SK-N-SH treated with all-trans-retinoic acid at 6 μM for 48 hours (cell line): ENCODE measurements around the gene SNRPD3.

ENCODE experiments used
- ATAC-seq: fragments of 200-7000 bp; cut with Tn5 transposase; 3 replicates; pipeline ENCODE4 v1.9.1; 2020; ENCODE audit warnings: mild to moderate bottlenecking, moderate library complexity
- ARNTL ChIP-seq: fragments of 450-650 bp; formaldehyde crosslinking; IDR thresholded peaks from 2 replicates; pipeline ENCODE4 v1.5.0; 2020; ENCODE audit warnings: low read depth, mild to moderate bottlenecking, moderate library complexity, borderline replicate concordance
- BACH2 ChIP-seq: fragments of 250-450 bp; sonication (Bioruptor Pico); IDR thresholded peaks from 2 replicates; pipeline ENCODE4 v1.9.0; 2021; ENCODE audit warnings: mild to moderate bottlenecking, borderline replicate concordance
- CSDC2 ChIP-seq: fragments of 250-450 bp; sonication (Bioruptor Pico); IDR thresholded peaks from 2 replicates; pipeline ENCODE4 v1.5.0; 2020; ENCODE audit warnings: mild to moderate bottlenecking, moderate library complexity
- CSRNP3 ChIP-seq: fragments of 250-450 bp; sonication (Bioruptor Pico); IDR thresholded peaks from 2 replicates; pipeline ENCODE4 v1.5.1; 2021; ENCODE audit warnings: mild to moderate bottlenecking, moderate library complexity
- ESRRG ChIP-seq: fragments of 250-450 bp; sonication (Bioruptor Pico); IDR thresholded peaks from 2 replicates; pipeline ENCODE4 v1.6.1; 2021; ENCODE audit warnings: mild to moderate bottlenecking
- GLIS3 ChIP-seq: fragments of 250-450 bp; sonication (Bioruptor Pico); IDR thresholded peaks from 2 replicates; pipeline ENCODE4 v1.5.0; 2020; ENCODE audit warnings: mild to moderate bottlenecking, moderate library complexity
- ISL1 ChIP-seq: fragments of 250-450 bp; sonication (Bioruptor Pico); IDR thresholded peaks from 2 replicates; pipeline ENCODE4 v2.1.2; 2022; ENCODE audit warnings: mild to moderate bottlenecking, moderate library complexity
- OSR1 ChIP-seq: fragments of 250-450 bp; sonication (Bioruptor Pico); IDR thresholded peaks from 2 replicates; pipeline ENCODE4 v1.8.0; 2022; ENCODE audit warnings: moderate library complexity, mild to moderate bottlenecking, inconsistent platforms
- PPARA ChIP-seq: fragments of 250-450 bp; sonication (Bioruptor Pico); IDR thresholded peaks from 2 replicates; pipeline ENCODE4 v1.5.0; 2020; ENCODE audit warnings: mild to moderate bottlenecking, borderline replicate concordance
- RARB ChIP-seq: fragments of 250-450 bp; sonication (Bioruptor Pico); IDR thresholded peaks from 2 replicates; pipeline ENCODE4 v1.8.0; 2021; ENCODE audit warnings: mild to moderate bottlenecking, moderate library complexity
- SNAI2 ChIP-seq: fragments of 250-450 bp; sonication (Bioruptor Pico); IDR thresholded peaks from 2 replicates; pipeline ENCODE4 v1.5.0; 2020; ENCODE audit warnings: mild to moderate bottlenecking, moderate library complexity
- TCF4 ChIP-seq: fragments of 250-450 bp; sonication (Bioruptor Pico); IDR thresholded peaks from 2 replicates; pipeline ENCODE4 v1.8.0; 2021; ENCODE audit warnings: mild to moderate bottlenecking, moderate library complexity, borderline replicate concordance
- TOX ChIP-seq: fragments of 250-450 bp; sonication (Bioruptor Pico); IDR thresholded peaks from 2 replicates; pipeline ENCODE4 v1.8.0; 2021; ENCODE audit warnings: mild to moderate bottlenecking, moderate library complexity, borderline replicate concordance
- TSHZ2 ChIP-seq: fragments of 250-450 bp; sonication (Bioruptor Pico); IDR thresholded peaks from 2 replicates; pipeline ENCODE4 v1.5.0; 2020; ENCODE audit warnings: mild to moderate bottlenecking, moderate library complexity
- ZC3H10 ChIP-seq: fragments of 250-450 bp; sonication (Bioruptor Pico); IDR thresholded peaks from 2 replicates; pipeline ENCODE4 v1.5.1; 2021; ENCODE audit warnings: mild to moderate bottlenecking, moderate library complexity
- ZFP3 ChIP-seq: fragments of 250-450 bp; sonication (Bioruptor Pico); IDR thresholded peaks from 2 replicates; pipeline ENCODE4 v1.5.0; 2020; ENCODE audit warnings: mild to moderate bottlenecking, moderate library complexity
- ZFP30 ChIP-seq: fragments of 450-650 bp; formaldehyde crosslinking; IDR thresholded peaks from 2 replicates; pipeline ENCODE4 v1.5.0; 2022; ENCODE audit warnings: mild to moderate bottlenecking, moderate library complexity
- ZNF565 ChIP-seq: fragments of 450-650 bp; formaldehyde crosslinking; conservative IDR thresholded peaks from 2 replicates; pipeline ENCODE4 v1.5.0; 2020; ENCODE audit warnings: low read depth, mild to moderate bottlenecking, moderate library complexity
- ZNF8 ChIP-seq: fragments of 450-650 bp; formaldehyde crosslinking; IDR thresholded peaks from 2 replicates; pipeline ENCODE4 v1.5.0; 2020; ENCODE audit warnings: mild to moderate bottlenecking, moderate library complexity
- TF ChIP-seq, protein P1 (sequence below): fragments of 250-450 bp; sonication (Bioruptor Pico); IDR thresholded peaks from 2 replicates; pipeline ENCODE4 v1.8.0; 2020; ENCODE audit warnings: mild to moderate bottlenecking, moderate library complexity, borderline replicate concordance
- TF ChIP-seq, protein P2 (sequence below): fragments of 250-450 bp; sonication (Bioruptor Pico); IDR thresholded peaks from 2 replicates; pipeline ENCODE4 v1.5.1; 2020; ENCODE audit warnings: low read depth, mild to moderate bottlenecking, moderate library complexity
- TF ChIP-seq, protein P3 (sequence below): fragments of 250-450 bp; sonication (Bioruptor Pico); IDR thresholded peaks from 2 replicates; pipeline ENCODE4 v1.8.0; 2021; ENCODE audit warnings: low read depth, mild to moderate bottlenecking, moderate library complexity, borderline replicate concordance

SNRPD3 gene

GRCh38 chr22:24584166-24584790, 28.5 kb downstream of the SNRPD3 start:
- no peak; the same call in 1 of the 3 replicates for ATAC-seq
- TF ChIP-seq ZFP30 (CRISPR knock-in tag), result no peak
- no peak for TF ChIP-seq ZC3H10 (CRISPR knock-in tag)
- no peak for TF ChIP-seq ZNF8
- TF ChIP-seq, protein P1, sequence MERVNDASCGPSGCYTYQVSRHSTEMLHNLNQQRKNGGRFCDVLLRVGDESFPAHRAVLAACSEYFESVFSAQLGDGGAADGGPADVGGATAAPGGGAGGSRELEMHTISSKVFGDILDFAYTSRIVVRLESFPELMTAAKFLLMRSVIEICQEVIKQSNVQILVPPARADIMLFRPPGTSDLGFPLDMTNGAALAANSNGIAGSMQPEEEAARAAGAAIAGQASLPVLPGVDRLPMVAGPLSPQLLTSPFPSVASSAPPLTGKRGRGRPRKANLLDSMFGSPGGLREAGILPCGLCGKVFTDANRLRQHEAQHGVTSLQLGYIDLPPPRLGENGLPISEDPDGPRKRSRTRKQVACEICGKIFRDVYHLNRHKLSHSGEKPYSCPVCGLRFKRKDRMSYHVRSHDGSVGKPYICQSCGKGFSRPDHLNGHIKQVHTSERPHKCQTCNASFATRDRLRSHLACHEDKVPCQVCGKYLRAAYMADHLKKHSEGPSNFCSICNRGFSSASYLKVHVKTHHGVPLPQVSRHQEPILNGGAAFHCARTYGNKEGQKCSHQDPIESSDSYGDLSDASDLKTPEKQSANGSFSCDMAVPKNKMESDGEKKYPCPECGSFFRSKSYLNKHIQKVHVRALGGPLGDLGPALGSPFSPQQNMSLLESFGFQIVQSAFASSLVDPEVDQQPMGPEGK (CRISPR knock-in tag), result no peak
- TF ChIP-seq CSDC2 (CRISPR knock-in tag), result no peak
- TF ChIP-seq ZFP3 (CRISPR knock-in tag), result no peak
- no peak for TF ChIP-seq BACH2 (CRISPR knock-in tag)
- TF ChIP-seq GLIS3 (CRISPR knock-in tag), result no peak
- TF ChIP-seq ZNF565 (CRISPR knock-in tag), result no peak
- TF ChIP-seq ISL1, result no peak

- ATAC-seq, result no peak
Observed at GRCh38 chr22:24584871-24585411, 29.1 kb downstream of the SNRPD3 start.

GRCh38 chr22:24585461-24585860, 29.7 kb downstream of the SNRPD3 start:
- TF ChIP-seq ESRRG (CRISPR knock-in tag), result no peak
- TF ChIP-seq TSHZ2 (CRISPR knock-in tag), result no peak
- TF ChIP-seq, protein P2, sequence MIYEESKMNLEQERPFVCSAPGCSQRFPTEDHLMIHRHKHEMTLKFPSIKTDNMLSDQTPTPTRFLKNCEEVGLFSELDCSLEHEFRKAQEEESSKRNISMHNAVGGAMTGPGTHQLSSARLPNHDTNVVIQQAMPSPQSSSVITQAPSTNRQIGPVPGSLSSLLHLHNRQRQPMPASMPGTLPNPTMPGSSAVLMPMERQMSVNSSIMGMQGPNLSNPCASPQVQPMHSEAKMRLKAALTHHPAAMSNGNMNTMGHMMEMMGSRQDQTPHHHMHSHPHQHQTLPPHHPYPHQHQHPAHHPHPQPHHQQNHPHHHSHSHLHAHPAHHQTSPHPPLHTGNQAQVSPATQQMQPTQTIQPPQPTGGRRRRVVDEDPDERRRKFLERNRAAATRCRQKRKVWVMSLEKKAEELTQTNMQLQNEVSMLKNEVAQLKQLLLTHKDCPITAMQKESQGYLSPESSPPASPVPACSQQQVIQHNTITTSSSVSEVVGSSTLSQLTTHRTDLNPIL (CRISPR knock-in tag), result no peak
- no peak for TF ChIP-seq CSRNP3 (CRISPR knock-in tag)
- TF ChIP-seq CSDC2 (CRISPR knock-in tag), result no peak
- TF ChIP-seq OSR1 (CRISPR knock-in tag), result no peak
- TF ChIP-seq ZFP30 (CRISPR knock-in tag), result no peak
- TF ChIP-seq ZC3H10 (CRISPR knock-in tag), result no peak
- TF ChIP-seq ZNF8, result no peak
- TF ChIP-seq ZFP3 (CRISPR knock-in tag), result no peak
- no peak for ATAC-seq

More at GRCh38 chr22:24584871-24585411, 29.1 kb downstream of the SNRPD3 start:
- TF ChIP-seq SNAI2 (CRISPR knock-in tag) (no peak), CSDC2 (CRISPR knock-in tag) (no peak), RARB (no peak), TOX (CRISPR knock-in tag) (no peak)

DNA sequence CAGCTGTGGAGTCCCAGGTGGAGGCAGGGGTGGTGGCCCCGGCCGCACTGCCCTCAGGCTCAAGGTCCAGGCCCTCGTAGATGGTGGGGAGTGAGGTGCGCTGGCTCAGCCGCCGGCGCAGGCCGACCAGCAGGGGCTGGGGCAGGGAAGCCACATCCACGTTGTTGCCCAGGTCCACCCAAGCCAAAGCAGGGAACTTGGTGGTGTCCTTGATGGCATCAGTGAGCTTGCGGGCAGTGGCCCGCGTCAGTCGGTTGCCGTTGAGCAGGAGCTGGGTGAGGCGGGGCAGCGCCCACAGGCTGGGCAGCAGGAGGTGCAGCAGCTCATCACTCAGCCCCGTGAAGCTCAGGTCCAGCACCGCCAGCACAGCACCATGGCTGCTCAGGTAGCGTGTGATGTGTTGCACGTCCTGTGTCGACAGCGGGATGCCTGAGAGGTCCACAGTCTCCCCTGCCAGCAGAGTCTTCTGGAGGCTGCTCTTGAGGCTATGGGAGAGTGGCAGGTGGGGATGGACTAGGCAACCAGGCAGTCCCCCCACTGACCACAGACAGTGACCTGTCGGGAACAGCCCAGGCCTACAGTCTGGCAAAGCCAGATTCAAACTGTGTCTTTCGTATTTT, 30.2 kb downstream of the SNRPD3 start:
- no peak for ATAC-seq
- TF ChIP-seq ZNF565 (CRISPR knock-in tag) (no peak), TSHZ2 (CRISPR knock-in tag) (no peak), ISL1 (no peak), ARNTL (no peak), PPARA (CRISPR knock-in tag) (no peak), ZNF8 (no peak), TCF4 (CRISPR knock-in tag) (no peak), ESRRG (CRISPR knock-in tag) (no peak)
- TF ChIP-seq, protein P3, sequence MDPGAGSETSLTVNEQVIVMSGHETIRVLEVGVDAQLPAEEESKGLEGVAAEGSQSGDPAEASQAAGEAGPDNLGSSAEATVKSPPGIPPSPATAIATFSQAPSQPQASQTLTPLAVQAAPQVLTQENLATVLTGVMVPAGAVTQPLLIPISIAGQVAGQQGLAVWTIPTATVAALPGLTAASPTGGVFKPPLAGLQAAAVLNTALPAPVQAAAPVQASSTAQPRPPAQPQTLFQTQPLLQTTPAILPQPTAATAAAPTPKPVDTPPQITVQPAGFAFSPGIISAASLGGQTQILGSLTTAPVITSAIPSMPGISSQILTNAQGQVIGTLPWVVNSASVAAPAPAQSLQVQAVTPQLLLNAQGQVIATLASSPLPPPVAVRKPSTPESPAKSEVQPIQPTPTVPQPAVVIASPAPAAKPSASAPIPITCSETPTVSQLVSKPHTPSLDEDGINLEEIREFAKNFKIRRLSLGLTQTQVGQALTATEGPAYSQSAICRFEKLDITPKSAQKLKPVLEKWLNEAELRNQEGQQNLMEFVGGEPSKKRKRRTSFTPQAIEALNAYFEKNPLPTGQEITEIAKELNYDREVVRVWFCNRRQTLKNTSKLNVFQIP (CRISPR knock-in tag), result no peak
